BE2C (cell line): ENCODE data around the gene PSMA6.

Experiments
- DNase-seq: peaks from one replicate; pipeline ENCODE4 v3.0.0-alpha.2; 2020
- H3K27me3 ChIP-seq: fragments of 250-450 bp; sonication (Bioruptor Pico); 2 replicates; pipeline ENCODE4 v1.5.1; 2020; ENCODE audit warnings: mild to moderate bottlenecking
- H3K36me3 ChIP-seq: fragments of 250-450 bp; sonication (Bioruptor Pico); 2 replicates; pipeline ENCODE4 v1.5.1; 2020; ENCODE audit warnings: mild to moderate bottlenecking
- H3K4me1 ChIP-seq: fragments of 250-450 bp; sonication (Bioruptor Pico); 2 replicates; pipeline ENCODE4 v1.5.1; 2020
- H3K4me3 ChIP-seq: 2 replicates; pipeline ENCODE4 v1.5.1; 2011; ENCODE audit warnings: low read depth, low read length
- H3K9me3 ChIP-seq: fragments of 250-450 bp; sonication (Bioruptor Pico); 2 replicates; pipeline ENCODE4 v1.5.1; 2020
- CTCF ChIP-seq: IDR thresholded peaks from 2 replicates; pipeline ENCODE4 v1.5.1; 2012; ENCODE audit warnings: mild to moderate bottlenecking, low read depth, low read length

PSMA6 gene

GRCh38 chr14:35365130-35366055, 73.2 kb downstream of the PSMA6 start:
- H3K9me3 ChIP-seq: no peaks in the 10 kb centered on the region
- no peaks in the 10 kb centered on the region for H3K4me1 ChIP-seq
- DNase-seq: no peak
- no peaks in the 10 kb centered on the region for H3K27me3 ChIP-seq
- TF ChIP-seq CTCF: no peak
- no peaks in the 10 kb centered on the region for H3K36me3 ChIP-seq
- H3K4me3 ChIP-seq: no peak overlapping the region

GRCh38 chr14:35366056-35366451, 73.9 kb downstream of the PSMA6 start:
- no peak for TF ChIP-seq CTCF
- Histone ChIP-seq H3K4me3 (no peak overlapping the region), H3K27me3 (no peaks in the 10 kb centered on the region), H3K4me1 (no peaks in the 10 kb centered on the region), H3K36me3 (no peaks in the 10 kb centered on the region), H3K9me3 (no peaks in the 10 kb centered on the region)
- no peak for DNase-seq

GRCh38 chr14:35366521-35366976, 74.4 kb downstream of the PSMA6 start:
- Histone ChIP-seq H3K4me3 (no peak overlapping the region), H3K36me3 (no peaks in the 10 kb centered on the region), H3K4me1 (no peaks in the 10 kb centered on the region), H3K9me3 (no peaks in the 10 kb centered on the region), H3K27me3 (no peaks in the 10 kb centered on the region)
- TF ChIP-seq CTCF: no peak
- DNase-seq: no peak

- Histone ChIP-seq H3K9me3 (no peaks in the 10 kb centered on the region; the same call in 1 of the 2 replicates), H3K4me1 (no peaks in the 10 kb centered on the region), H3K36me3 (no peaks in the 10 kb centered on the region), H3K27me3 (no peaks in the 10 kb centered on the region), H3K4me3 (no peak overlapping the region)
- DNase-seq: no peak
- no peak for TF ChIP-seq CTCF
Measured at GRCh38 chr14:35367056-35367372, 74.8 kb downstream of the PSMA6 start.
